Astrocyte of the spinal cord (primary cell): ENCODE data around the gene TUBAL3.

Experiments
- DNase-seq: peaks from one replicate; pipeline ENCODE4 v3.0.0; 2011; ENCODE audit warnings: low read depth, low spot score
- H3K4me3 ChIP-seq: 2 replicates; pipeline ENCODE4 v1.5.1; 2011; ENCODE audit warnings: low read depth, mild to moderate bottlenecking, low read length, moderate library complexity
- CTCF ChIP-seq: IDR thresholded peaks from 2 replicates; pipeline ENCODE4 v1.5.1; 2012; ENCODE audit warnings: low read depth, mild to moderate bottlenecking, low read length, inconsistent platforms
- in situ Hi-C: cut with HindIII; loops from 2 replicates; pipeline ENCODE4 v1.10.0; 2017; ENCODE audit warnings: low sequenced_read_pairs

TUBAL3 gene

GRCh38 chr10:5442065-5442989 is 37.7 kb upstream of the TUBAL3 start:
- H3K4me3 ChIP-seq = no peak overlapping the region
- DNase-seq = peak; percentile 64
- in situ Hi-C loops = no loop called here
- TF ChIP-seq CTCF = peak; percentile 64

- in situ Hi-C loops = no loop called here
- no peak for DNase-seq
- H3K4me3 ChIP-seq = no peak overlapping the region
- no peak for TF ChIP-seq CTCF
These were observed 36.5 kb upstream of the TUBAL3 start for GRCh38 chr10:5441106-5441505.

- in situ Hi-C loops = no loop called here
- no peak for DNase-seq
- no peak for TF ChIP-seq CTCF
- H3K4me3 ChIP-seq = no peak overlapping the region
These were observed 35.6 kb upstream of the TUBAL3 start for GRCh38 chr10:5440206-5440605.

- DNase-seq = no peak
- in situ Hi-C loops = no loop called here
- TF ChIP-seq CTCF = no peak
- no peak overlapping the region for H3K4me3 ChIP-seq
These were observed 30.7 kb upstream of the TUBAL3 start for GRCh38 chr10:5435328-5435727.

GRCh38 chr10:5434017-5434753 is 29.6 kb upstream of the TUBAL3 start:
- in situ Hi-C loops = no loop called here
- peak; percentile 69 for TF ChIP-seq CTCF
- peak; percentile 73 for DNase-seq
- no peak overlapping the region for H3K4me3 ChIP-seq

- no peak for DNase-seq
- no peak for TF ChIP-seq CTCF
- H3K4me3 ChIP-seq = no peak overlapping the region
- in situ Hi-C loops = no loop called here
These were observed 28.6 kb upstream of the TUBAL3 start for GRCh38 chr10:5433182-5433581.
